ENCODE results near the gene OPRD1.
"Not testable (repeated sequence)": the region's sequence is repeated elsewhere in the genome, so short reads cannot be mapped to it uniquely, and the experiment has no call there.

OPRD1 gene

GRCh38 chr1:28801461-28801860 is 10.5 kb upstream of the OPRD1 start:
- DNase-seq (ENCODE audit: low read depth in 3 of 3) = no peak

- no peak for DNase-seq (ENCODE audit: low read depth in 3 of 3)
Observed at GRCh38 chr1:28803051-28803450, 8.9 kb upstream of the OPRD1 start.

GRCh38 chr1:28803662-28804061 is 8.3 kb upstream of the OPRD1 start:
- DNase-seq (ENCODE audit: low read depth in 3 of 3) = no peak

- DNase-seq (ENCODE audit: low read depth in 3 of 3) = no peak
Observed at GRCh38 chr1:28804071-28804470, 7.9 kb upstream of the OPRD1 start.

- DNase-seq (ENCODE audit: low read depth in 3 of 3) = no peak
Observed at GRCh38 chr1:28807046-28807445, 4.9 kb upstream of the OPRD1 start.

- DNase-seq (ENCODE audit: low read depth in 3 of 3) = no peak
Observed at GRCh38 chr1:28807986-28808385, 4.0 kb upstream of the OPRD1 start.

GRCh38 chr1:28811369-28811765 is 603 bp upstream of the OPRD1 start:
- DNase-seq (ENCODE audit: low read depth in 3 of 3) = no peak

- no peak for DNase-seq (ENCODE audit: low read depth in 3 of 3)
Observed at GRCh38 chr1:28812669-28813468, 899 bp downstream of the OPRD1 start.

- DNase-seq (ENCODE audit: low read depth in 3 of 3) = no peak
Observed at GRCh38 chr1:28813931-28814465, 2.0 kb downstream of the OPRD1 start.

GRCh38 chr1:28815533-28816185 is 3.7 kb downstream of the OPRD1 start:
- DNase-seq (ENCODE audit: low read depth in 3 of 3) = no peak

GRCh38 chr1:28817133-28817532 is 5.2 kb downstream of the OPRD1 start:
- DNase-seq (ENCODE audit: low read depth in 3 of 3) = no peak

- no peak for DNase-seq (ENCODE audit: low read depth in 3 of 3)
Observed at GRCh38 chr1:28819020-28819419, 7.0 kb downstream of the OPRD1 start.

GRCh38 chr1:28822799-28823198 is 10.8 kb downstream of the OPRD1 start:
- no peak for DNase-seq (ENCODE audit: low read depth in 3 of 3)

- not testable (repeated sequence) for DNase-seq (ENCODE audit: low read depth in 3 of 3)
Observed at GRCh38 chr1:28824061-28824460, 12.1 kb downstream of the OPRD1 start.

GRCh38 chr1:28828227-28828858 is 16.4 kb downstream of the OPRD1 start:
- not testable (repeated sequence) for DNase-seq (ENCODE audit: low read depth in 3 of 3)

- no peak for DNase-seq (ENCODE audit: low read depth in 3 of 3)
Observed at GRCh38 chr1:28830814-28831213, 18.8 kb downstream of the OPRD1 start.

- DNase-seq (ENCODE audit: low read depth in 3 of 3) = no peak
Observed at GRCh38 chr1:28832966-28833365, 21.0 kb downstream of the OPRD1 start.

- no peak for DNase-seq (ENCODE audit: low read depth in 3 of 3)
Observed at GRCh38 chr1:28833381-28833780, 21.4 kb downstream of the OPRD1 start.

GRCh38 chr1:28835237-28835650 is 23.3 kb downstream of the OPRD1 start:
- no peak for DNase-seq (ENCODE audit: low read depth in 3 of 3)

- no peak for DNase-seq (ENCODE audit: low read depth in 3 of 3)
Observed at GRCh38 chr1:28836421-28836956, 24.5 kb downstream of the OPRD1 start.

GRCh38 chr1:28840928-28841544 is 29.1 kb downstream of the OPRD1 start:
- DNase-seq (ENCODE audit: low read depth in 3 of 3) = no peak

All from stimulated activated CD4-positive, alpha-beta T cell treated with anti-CD3 and anti-CD28 coated beads, TNF-alpha, amount 100 ng/mL, for 4 hours (primary cell).